ENCODE results near the gene ABCG1. TPM values are rescaled to one million over a fixed set of nuclear protein-coding genes. Genes with fewer than 3 reads are reported as not detected.

Gene ABCG1
- total and polyA plus RNA-seq, 12 donors = 5.5 to 26.2 (median 14.6) TPM

DNA sequence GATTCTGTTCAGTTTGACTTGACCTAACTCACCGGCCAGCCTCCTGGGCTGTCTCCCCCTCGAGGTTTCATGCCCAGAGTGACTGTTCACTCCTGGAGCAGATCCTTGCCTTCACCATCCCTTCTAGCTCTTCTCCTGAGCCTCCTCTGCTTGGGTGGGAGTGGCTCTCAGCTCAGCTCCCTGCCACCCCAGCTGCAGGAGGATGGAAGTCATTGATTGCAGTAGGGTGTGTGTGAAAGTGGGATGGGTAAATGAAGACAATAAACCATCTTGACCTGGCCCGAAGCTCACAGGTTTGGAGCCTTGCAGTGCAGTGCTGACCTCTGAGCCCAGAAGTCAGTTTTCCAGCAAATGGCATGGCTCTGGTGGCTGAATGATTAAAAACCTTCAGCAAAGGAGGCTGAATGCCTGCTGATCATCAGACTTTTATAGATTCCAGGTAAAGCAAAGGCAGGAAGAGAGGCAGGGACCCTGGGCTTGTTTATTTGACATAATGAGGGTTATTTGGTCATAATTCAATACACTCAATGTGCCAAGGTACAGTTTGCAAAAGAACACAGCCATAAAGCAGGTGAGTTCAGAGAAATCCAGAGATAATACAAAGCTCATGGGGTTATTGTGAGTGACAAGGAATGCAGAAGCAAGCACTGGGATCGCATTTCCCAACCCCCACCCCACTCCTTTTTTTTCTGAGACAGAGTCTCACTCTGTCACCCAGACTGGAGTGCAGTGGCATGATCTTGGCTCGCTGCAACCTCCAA, 113.8 kb downstream of the ABCG1 start:
- H3K4me1 ChIP-seq = peaks cover 0 to 2% (median 0%) of the 10 kb centered on the region in 9 donors
- WGBS, 2 donors = 76 to 88% methylated on average over 5 of the region's 5 CpGs

GRCh38 chr21:42336054-42336453, 117.1 kb downstream of the ABCG1 start:
- Histone ChIP-seq H3K4me3 (no peak overlapping the region), H3K36me3 (no peaks in the 10 kb centered on the region), H3K4me1 (peaks cover 0 to 7% (median 0%) of the 10 kb centered on the region in 9 donors), H3K27ac (no peak overlapping the region), H3K27me3 (peaks cover 0 to 51% (median 24%) of the 10 kb centered on the region in 7 donors), H3K9me3 (peaks cover 0 to 15% (median 4%) of the 10 kb centered on the region in 11 donors)
- ATAC-seq = no peak
- TF ChIP-seq CTCF (IDR thresholded peaks at IDR 0.05) = no peak
- no peak for DNase-seq
- intact Hi-C loops (cut with DNase I) = loop anchor here in 2 of 10 donors (5.0 to 10.0 kb wide), 3 partner anchors 109 to 191 kb away; no protein-coding TSS in a partner anchor
- 17 to 31% methylated on average over 10 of the region's 10 CpGs for WGBS, 2 donors

More for the DNA sequence above, 113.8 kb downstream of the ABCG1 start:
- DNase-seq (no peak), ATAC-seq (no peak)
- Histone ChIP-seq H3K4me3 (no peak overlapping the region), H3K27ac (no peak overlapping the region), H3K36me3 (no peaks in the 10 kb centered on the region), H3K27me3 (peaks cover 0 to 50% (median 24%) of the 10 kb centered on the region in 7 donors), H3K9me3 (peaks cover 0 to 15% (median 4%) of the 10 kb centered on the region in 11 donors)
- intact Hi-C loops (cut with DNase I) = loop anchor here in 2 of 10 donors (10.0 kb wide), 2 partner anchors 112 to 188 kb away; no protein-coding TSS in a partner anchor
- TF ChIP-seq CTCF (IDR thresholded peaks at IDR 0.05) = no peak

- ATAC-seq = no peak
- Histone ChIP-seq H3K9me3 (peaks cover 0 to 3% (median 0%) of the 10 kb centered on the region in 11 donors), H3K27me3 (peaks cover 0 to 50% (median 24%) of the 10 kb centered on the region in 7 donors), H3K4me3 (no peak overlapping the region), H3K27ac (no peak overlapping the region), H3K36me3 (no peaks in the 10 kb centered on the region), H3K4me1 (peaks cover 0 to 7% (median 0%) of the 10 kb centered on the region in 9 donors)
- TF ChIP-seq CTCF (IDR thresholded peaks at IDR 0.05) = no peak
- intact Hi-C loops (cut with DNase I) = loop anchor here in 2 of 10 donors (5.0 to 10.0 kb wide), 3 partner anchors 108 to 192 kb away; no protein-coding TSS in a partner anchor
- DNase-seq = no peak
- 88 to 93% methylated on average over 4 of the region's 4 CpGs for WGBS, 2 donors
Measured at GRCh38 chr21:42337276-42337675, 118.3 kb downstream of the ABCG1 start.

DNA sequence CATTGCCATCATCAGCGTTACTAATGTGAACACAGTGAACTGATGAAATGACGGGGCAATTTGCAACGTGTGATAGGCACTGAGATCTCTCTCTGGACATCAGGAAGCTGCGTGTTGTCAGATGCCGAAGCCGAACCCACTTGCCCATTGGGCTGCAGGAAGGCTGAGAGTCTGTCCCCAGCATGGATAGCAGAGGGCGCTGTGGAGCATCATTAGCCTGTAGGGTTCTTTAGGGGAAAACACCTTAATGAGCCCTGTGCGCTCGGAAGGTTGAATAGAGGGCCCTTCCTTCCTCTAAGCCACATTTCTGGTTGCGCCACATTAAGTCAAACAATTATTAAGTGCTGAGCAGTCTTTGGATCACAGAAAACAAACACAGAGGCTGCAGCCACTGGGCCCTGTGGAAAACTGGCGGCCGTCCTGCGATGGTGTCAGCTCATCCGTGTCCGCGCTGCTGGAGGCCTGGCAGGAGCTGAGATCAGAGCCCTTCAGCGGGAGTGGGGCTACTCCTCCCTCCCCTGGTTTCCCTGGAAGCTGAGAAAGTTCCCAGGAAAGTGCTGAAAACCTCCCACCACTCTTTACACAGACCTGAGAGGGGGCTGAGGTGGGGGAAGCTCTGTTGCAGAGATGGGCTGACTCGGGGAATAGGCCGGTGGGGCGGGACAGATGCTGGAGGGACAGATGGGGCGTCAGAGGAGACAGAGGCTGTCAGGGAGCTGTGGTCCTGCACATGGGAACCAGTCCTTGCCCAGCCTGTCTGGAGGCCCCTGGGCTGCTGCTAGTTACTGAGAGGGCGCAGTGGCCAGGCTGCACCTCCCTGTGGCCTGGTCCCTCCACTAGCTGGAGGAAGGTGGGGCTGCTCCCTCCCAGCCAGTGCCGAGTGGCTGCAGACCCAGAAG, 119.1 kb downstream of the ABCG1 start:
- H3K4me3 ChIP-seq = no peak overlapping the region
- intact Hi-C loops (cut with DNase I) = loop anchor here in 2 of 10 donors (5.0 to 10.0 kb wide), 3 partner anchors 107 to 193 kb away; no protein-coding TSS in a partner anchor
- no peaks in the 10 kb centered on the region for H3K36me3 ChIP-seq
- 37 to 42% methylated on average over 23 of the region's 23 CpGs for WGBS, 2 donors
- no peaks in the 10 kb centered on the region for H3K9me3 ChIP-seq
- ATAC-seq (peak; percentile 33 to 86 (median 76)), DNase-seq (peak; percentile 50 to 53)
- peak; percentile 18 to 73 (median 60) for TF ChIP-seq CTCF (IDR thresholded peaks at IDR 0.05)
- peaks cover 0 to 42% (median 23%) of the 10 kb centered on the region in 7 donors for H3K27me3 ChIP-seq
- H3K4me1 ChIP-seq = peaks cover 0 to 7% (median 0%) of the 10 kb centered on the region in 9 donors
- no peak overlapping the region for H3K27ac ChIP-seq

Data from heart right ventricle (tissue), 16 donors.